ENCODE measurements around the gene TUBAL3.
A peak's percentile ranks its signal among the peaks of the same experiment; 100 is the strongest.

TUBAL3 gene

GRCh38 chr10:5446390-5446926 lies 41.8 kb upstream of the TUBAL3 start:
- no CpG with 5 or more reads among the region's 23 CpGs for WGBS (ENCODE audit: extremely low coverage, insufficient coverage, insufficient read length)
- Histone ChIP-seq H2AFZ (ENCODE audit: insufficient read depth, low read length, poor library complexity) (no peak overlapping the region), H4K8ac (ENCODE audit: low read depth, low read length) (no peak overlapping the region), H3K14ac (ENCODE audit: low read length) (no peak overlapping the region), H3K9me3 (ENCODE audit: insufficient read depth, low read depth, low read length) (no peaks in the 10 kb centered on the region), H4K91ac (ENCODE audit: low read depth, low read length) (no peak overlapping the region), H2BK120ac (ENCODE audit: insufficient read depth, low read length, poor library complexity) (no peak overlapping the region), H3K79me2 (ENCODE audit: control insufficient read depth, insufficient read depth, low read length, poor library complexity) (peaks cover 12% of the 10 kb centered on the region), H3K4me2 (ENCODE audit: low read length) (peak overlapping the region; percentile 7), H3K4ac (ENCODE audit: low read depth, low read length) (no peak overlapping the region), H3K27me3 (ENCODE audit: insufficient read depth, low read length) (no peaks in the 10 kb centered on the region), H2BK12ac (ENCODE audit: low read length) (no peak overlapping the region), H3K36me3 (ENCODE audit: control insufficient read depth in 1 of 2, insufficient read depth in 2 of 2, low read length in 2 of 2) (no peaks in the 10 kb centered on the region), H3K79me1 (ENCODE audit: low read length) (peaks cover 7% of the 10 kb centered on the region), H2BK5ac (ENCODE audit: low read depth, low read length, poor library complexity) (no peak overlapping the region), H3K4me1 (ENCODE audit: control insufficient read depth in 1 of 2, insufficient read depth in 2 of 2, low read length in 2 of 2) (no peaks in the 10 kb centered on the region), H4K12ac (ENCODE audit: low read depth, low read length) (no peak overlapping the region), H3K23ac (ENCODE audit: low read length) (no peak overlapping the region), H3K18ac (ENCODE audit: low read length) (no peak overlapping the region), H3K4me3 (ENCODE audit: low read depth, low read length) (peak overlapping the region; percentile 69), H3K9ac (ENCODE audit: low read length) (peak overlapping the region; percentile 6), H3K27ac (ENCODE audit: low read depth, low read length) (peak overlapping the region; percentile 60), H2AK5ac (ENCODE audit: low read length) (no peak overlapping the region)
- DNase-seq = peak; percentile 96 to 97

GRCh38 chr10:5445006-5445405 lies 40.4 kb upstream of the TUBAL3 start:
- Histone ChIP-seq H3K18ac (ENCODE audit: low read length) (no peak overlapping the region), H3K4me3 (ENCODE audit: low read depth, low read length) (no peak overlapping the region), H2AFZ (ENCODE audit: insufficient read depth, low read length, poor library complexity) (no peak overlapping the region), H4K8ac (ENCODE audit: low read depth, low read length) (no peak overlapping the region), H3K14ac (ENCODE audit: low read length) (no peak overlapping the region), H3K4ac (ENCODE audit: low read depth, low read length) (no peak overlapping the region), H2BK5ac (ENCODE audit: low read depth, low read length, poor library complexity) (no peak overlapping the region), H3K9ac (ENCODE audit: low read length) (no peak overlapping the region), H3K4me1 (ENCODE audit: control insufficient read depth in 1 of 2, insufficient read depth in 2 of 2, low read length in 2 of 2) (no peaks in the 10 kb centered on the region), H2AK5ac (ENCODE audit: low read length) (peak overlapping the region; percentile 75), H3K27ac (ENCODE audit: low read depth, low read length) (peak overlapping the region; percentile 34), H3K79me2 (ENCODE audit: control insufficient read depth, insufficient read depth, low read length, poor library complexity) (peaks cover 10% of the 10 kb centered on the region), H3K4me2 (ENCODE audit: low read length) (no peak overlapping the region), H4K12ac (ENCODE audit: low read depth, low read length) (no peak overlapping the region), H3K23ac (ENCODE audit: low read length) (no peak overlapping the region), H2BK120ac (ENCODE audit: insufficient read depth, low read length, poor library complexity) (no peak overlapping the region), H4K91ac (ENCODE audit: low read depth, low read length) (no peak overlapping the region), H3K79me1 (ENCODE audit: low read length) (peaks cover 7% of the 10 kb centered on the region), H3K36me3 (ENCODE audit: control insufficient read depth in 1 of 2, insufficient read depth in 2 of 2, low read length in 2 of 2) (peaks cover 0 to 2% of the 10 kb centered on the region in 2 experiments), H3K27me3 (ENCODE audit: insufficient read depth, low read length) (no peaks in the 10 kb centered on the region), H3K9me3 (ENCODE audit: insufficient read depth, low read depth, low read length) (no peaks in the 10 kb centered on the region), H2BK12ac (ENCODE audit: low read length) (peak overlapping the region; percentile 58)
- DNase-seq = peak; percentile 41 to 70
- WGBS (ENCODE audit: extremely low coverage, insufficient coverage, insufficient read length) = no CpG with 5 or more reads among the region's 5 CpGs

GRCh38 chr10:5443429-5443828 lies 38.8 kb upstream of the TUBAL3 start:
- H2BK5ac ChIP-seq (ENCODE audit: low read depth, low read length, poor library complexity) = no peak overlapping the region
- no peak overlapping the region for H2AK5ac ChIP-seq (ENCODE audit: low read length)
- no peak overlapping the region for H3K23ac ChIP-seq (ENCODE audit: low read length)
- H3K79me2 ChIP-seq (ENCODE audit: control insufficient read depth, insufficient read depth, low read length, poor library complexity) = peaks cover 5% of the 10 kb centered on the region
- no peak overlapping the region for H3K9ac ChIP-seq (ENCODE audit: low read length)
- no peak overlapping the region for H4K12ac ChIP-seq (ENCODE audit: low read depth, low read length)
- no peak overlapping the region for H2BK12ac ChIP-seq (ENCODE audit: low read length)
- H3K27me3 ChIP-seq (ENCODE audit: insufficient read depth, low read length) = no peaks in the 10 kb centered on the region
- no peak for DNase-seq
- H3K4me1 ChIP-seq (ENCODE audit: control insufficient read depth in 1 of 2, insufficient read depth in 2 of 2, low read length in 2 of 2) = no peaks in the 10 kb centered on the region
- no peak overlapping the region for H3K14ac ChIP-seq (ENCODE audit: low read length)
- H2BK120ac ChIP-seq (ENCODE audit: insufficient read depth, low read length, poor library complexity) = no peak overlapping the region
- no peak overlapping the region for H3K4ac ChIP-seq (ENCODE audit: low read depth, low read length)
- H3K4me3 ChIP-seq (ENCODE audit: low read depth, low read length) = no peak overlapping the region
- no CpG with 5 or more reads among the region's 1 CpG for WGBS (ENCODE audit: extremely low coverage, insufficient coverage, insufficient read length)
- no peaks in the 10 kb centered on the region for H3K9me3 ChIP-seq (ENCODE audit: insufficient read depth, low read depth, low read length)
- H4K8ac ChIP-seq (ENCODE audit: low read depth, low read length) = no peak overlapping the region
- no peak overlapping the region for H4K91ac ChIP-seq (ENCODE audit: low read depth, low read length)
- no peak overlapping the region for H3K18ac ChIP-seq (ENCODE audit: low read length)
- H3K4me2 ChIP-seq (ENCODE audit: low read length) = no peak overlapping the region
- no peak overlapping the region for H3K27ac ChIP-seq (ENCODE audit: low read depth, low read length)
- peaks cover 0 to 2% of the 10 kb centered on the region in 2 experiments for H3K36me3 ChIP-seq (ENCODE audit: control insufficient read depth in 1 of 2, insufficient read depth in 2 of 2, low read length in 2 of 2)
- peaks cover 7% of the 10 kb centered on the region for H3K79me1 ChIP-seq (ENCODE audit: low read length)
- no peak overlapping the region for H2AFZ ChIP-seq (ENCODE audit: insufficient read depth, low read length, poor library complexity)

GRCh38 chr10:5442990-5443370 lies 38.4 kb upstream of the TUBAL3 start:
- Histone ChIP-seq H4K12ac (ENCODE audit: low read depth, low read length) (no peak overlapping the region), H2AK5ac (ENCODE audit: low read length) (no peak overlapping the region), H2BK12ac (ENCODE audit: low read length) (no peak overlapping the region), H3K23ac (ENCODE audit: low read length) (no peak overlapping the region), H2AFZ (ENCODE audit: insufficient read depth, low read length, poor library complexity) (no peak overlapping the region), H3K79me1 (ENCODE audit: low read length) (peaks cover 7% of the 10 kb centered on the region), H4K91ac (ENCODE audit: low read depth, low read length) (no peak overlapping the region), H3K9me3 (ENCODE audit: insufficient read depth, low read depth, low read length) (no peaks in the 10 kb centered on the region), H2BK5ac (ENCODE audit: low read depth, low read length, poor library complexity) (no peak overlapping the region), H3K79me2 (ENCODE audit: control insufficient read depth, insufficient read depth, low read length, poor library complexity) (peaks cover 5% of the 10 kb centered on the region), H3K9ac (ENCODE audit: low read length) (no peak overlapping the region), H3K4me1 (ENCODE audit: control insufficient read depth in 1 of 2, insufficient read depth in 2 of 2, low read length in 2 of 2) (no peaks in the 10 kb centered on the region), H4K8ac (ENCODE audit: low read depth, low read length) (no peak overlapping the region), H3K4ac (ENCODE audit: low read depth, low read length) (peak overlapping the region; percentile 14), H2BK120ac (ENCODE audit: insufficient read depth, low read length, poor library complexity) (no peak overlapping the region), H3K18ac (ENCODE audit: low read length) (no peak overlapping the region), H3K14ac (ENCODE audit: low read length) (no peak overlapping the region), H3K36me3 (ENCODE audit: control insufficient read depth in 1 of 2, insufficient read depth in 2 of 2, low read length in 2 of 2) (peaks cover 0 to 2% of the 10 kb centered on the region in 2 experiments), H3K27me3 (ENCODE audit: insufficient read depth, low read length) (no peaks in the 10 kb centered on the region), H3K4me2 (ENCODE audit: low read length) (no peak overlapping the region), H3K27ac (ENCODE audit: low read depth, low read length) (no peak overlapping the region), H3K4me3 (ENCODE audit: low read depth, low read length) (no peak overlapping the region)
- WGBS (ENCODE audit: extremely low coverage, insufficient coverage, insufficient read length) = no CpG with 5 or more reads among the region's 1 CpG
- DNase-seq = no peak

Measured in trophoblast cell (in vitro differentiated cells and primary cell).